BJ (cell line): ENCODE data around the gene STRN3. TPM values are rescaled to one million over a fixed set of nuclear protein-coding genes. Genes with fewer than 3 reads are reported as not detected.

ENCODE experiments used
- CTCF ChIA-PET: fragments of 350-600 bp; formaldehyde crosslinking; extraction: SDS; loops from one replicate; lab custom pipeline; 2021; ENCODE audit warnings: antibody characterized with exemption, inconsistent platforms; lab: Yijun Ruan, JAX
- POLR2A ChIA-PET: fragments of 300-600 bp; sonication (Branson Sonifier 250); formaldehyde crosslinking; extraction: SDS; loops from one replicate; lab custom pipeline; 2021; ENCODE audit warnings: antibody characterized with exemption; lab: Charles Lee
- DNase-seq: peaks from one replicate; pipeline ENCODE4 v3.0.0-alpha.2; 2011; ENCODE audit warnings: low read depth
- H3K27me3 ChIP-seq: 2 replicates; pipeline ENCODE4 v1.6.0; 2011; ENCODE audit warnings: low read length; ENCODE audit not compliant: control insufficient read depth, insufficient read depth
- H3K36me3 ChIP-seq: 2 replicates; pipeline ENCODE4 v1.5.1; 2011; ENCODE audit warnings: low read length; ENCODE audit not compliant: control insufficient read depth, insufficient read depth
- H3K4me3 ChIP-seq: 2 replicates; pipeline ENCODE4 v1.5.1; 2011; ENCODE audit warnings: low read depth, mild to moderate bottlenecking, control low read depth, low read length
- polyA plus RNA-seq: library from polyadenylated mRNA; depleted of rRNA; stranded (reverse); fragments of >200 nt; gene quantifications from 2 replicates; pipeline ENCODE4 v1.2.3, GENCODE V29; 2011
- TF ChIP-seq, protein P1 (sequence below): IDR thresholded peaks from 2 replicates; pipeline ENCODE4 v1.5.1; 2011; ENCODE audit warnings: low read depth, mild to moderate bottlenecking, control low read depth, inconsistent platforms, low read length, moderate library complexity; ENCODE audit not compliant: insufficient read depth

Gene STRN3
- polyA plus RNA-seq, 1 experiment, result 14.8 TPM

DNA sequence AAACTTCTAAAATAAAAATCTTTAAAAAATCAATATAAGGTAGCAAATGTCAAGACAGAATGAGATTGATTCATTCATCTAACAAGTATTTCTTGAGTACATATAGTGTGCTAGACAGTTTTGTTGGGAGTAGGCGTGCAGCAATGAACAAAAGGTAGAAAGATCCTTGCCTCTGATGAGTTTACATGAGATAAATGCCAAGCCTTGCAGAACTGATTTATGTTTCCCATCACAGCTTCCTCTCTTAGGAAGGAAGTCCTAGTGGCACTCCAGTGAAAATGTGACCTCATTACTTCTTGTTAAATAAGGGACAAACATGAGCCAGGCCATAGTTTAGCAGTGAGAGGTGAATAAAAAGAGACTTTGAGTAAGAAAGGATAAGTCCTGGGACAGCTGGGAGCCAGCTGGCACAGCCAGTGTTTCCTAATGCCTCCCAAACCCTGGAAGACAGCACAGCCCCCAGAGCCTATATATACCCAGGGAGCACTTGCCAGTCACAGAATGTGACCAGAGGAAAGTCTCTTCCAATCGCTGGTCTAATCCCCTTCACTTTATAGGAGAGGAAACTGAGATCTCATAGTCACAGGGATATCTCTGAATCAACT, 156.5 kb downstream of the STRN3 start:
- Histone ChIP-seq H3K36me3 (no peaks in the 10 kb centered on the region), H3K27me3 (peaks cover 15% of the 10 kb centered on the region), H3K4me3 (no peak overlapping the region)
- POLR2A ChIA-PET, result no interaction called here
- TF ChIP-seq, protein P1, sequence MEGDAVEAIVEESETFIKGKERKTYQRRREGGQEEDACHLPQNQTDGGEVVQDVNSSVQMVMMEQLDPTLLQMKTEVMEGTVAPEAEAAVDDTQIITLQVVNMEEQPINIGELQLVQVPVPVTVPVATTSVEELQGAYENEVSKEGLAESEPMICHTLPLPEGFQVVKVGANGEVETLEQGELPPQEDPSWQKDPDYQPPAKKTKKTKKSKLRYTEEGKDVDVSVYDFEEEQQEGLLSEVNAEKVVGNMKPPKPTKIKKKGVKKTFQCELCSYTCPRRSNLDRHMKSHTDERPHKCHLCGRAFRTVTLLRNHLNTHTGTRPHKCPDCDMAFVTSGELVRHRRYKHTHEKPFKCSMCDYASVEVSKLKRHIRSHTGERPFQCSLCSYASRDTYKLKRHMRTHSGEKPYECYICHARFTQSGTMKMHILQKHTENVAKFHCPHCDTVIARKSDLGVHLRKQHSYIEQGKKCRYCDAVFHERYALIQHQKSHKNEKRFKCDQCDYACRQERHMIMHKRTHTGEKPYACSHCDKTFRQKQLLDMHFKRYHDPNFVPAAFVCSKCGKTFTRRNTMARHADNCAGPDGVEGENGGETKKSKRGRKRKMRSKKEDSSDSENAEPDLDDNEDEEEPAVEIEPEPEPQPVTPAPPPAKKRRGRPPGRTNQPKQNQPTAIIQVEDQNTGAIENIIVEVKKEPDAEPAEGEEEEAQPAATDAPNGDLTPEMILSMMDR, result no peak
- CTCF ChIA-PET, result no interaction called here
- DNase-seq, result no peak

DNA sequence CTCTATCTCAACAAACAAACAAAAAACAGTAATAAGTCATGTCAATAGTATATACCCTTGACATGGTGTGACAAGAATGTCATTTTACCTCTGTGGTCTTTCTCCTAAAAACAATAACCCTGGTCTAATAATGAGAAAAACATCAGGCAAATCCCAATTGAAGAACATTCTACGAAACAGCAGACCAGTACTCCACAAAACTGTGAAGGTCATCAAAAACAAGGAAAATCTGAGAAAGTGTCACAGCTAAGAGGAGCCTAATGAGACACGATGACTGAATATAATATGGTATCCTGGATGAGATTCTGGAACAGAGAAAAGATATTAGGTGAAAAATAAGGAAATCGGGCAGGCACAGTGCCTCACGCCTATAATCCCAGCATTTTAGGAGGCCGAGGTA, 157.4 kb downstream of the STRN3 start:
- ChIA-PET CTCF (interaction anchor here (0.7 kb wide), 1 partner anchor 65 kb away, joined by 3 read pairs; no protein-coding TSS in a partner anchor), POLR2A (no interaction called here)
- TF ChIP-seq, protein P1, result no peak
- H3K36me3 ChIP-seq, result no peaks in the 10 kb centered on the region
- H3K4me3 ChIP-seq, result no peak overlapping the region
- no peak for DNase-seq
- peaks cover 9% of the 10 kb centered on the region for H3K27me3 ChIP-seq

DNA sequence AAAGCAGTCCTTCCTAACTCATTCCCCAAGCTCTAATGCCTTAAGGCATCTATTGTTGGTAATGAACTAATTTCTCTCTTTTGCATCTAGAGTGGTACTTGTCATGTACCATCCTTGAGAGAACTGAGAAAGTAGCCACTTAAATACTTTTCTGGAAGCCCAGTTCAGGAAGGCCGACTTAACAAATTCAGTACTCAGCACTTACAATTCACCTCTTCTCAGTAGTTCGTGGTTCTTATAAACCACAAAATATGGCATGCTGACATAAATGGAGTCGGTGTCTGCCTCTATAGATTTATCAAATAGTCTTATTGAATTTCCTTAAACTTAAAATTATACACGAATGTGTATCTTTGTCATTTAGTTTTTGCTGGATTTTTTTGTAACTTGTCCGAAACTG, 161.2 kb downstream of the STRN3 start:
- Histone ChIP-seq H3K27me3 (peaks cover 6% of the 10 kb centered on the region), H3K36me3 (no peaks in the 10 kb centered on the region), H3K4me3 (no peak overlapping the region)
- no peak for DNase-seq
- TF ChIP-seq, protein P1, result no peak
- CTCF ChIA-PET, result no interaction called here
- POLR2A ChIA-PET, result no interaction called here

DNA sequence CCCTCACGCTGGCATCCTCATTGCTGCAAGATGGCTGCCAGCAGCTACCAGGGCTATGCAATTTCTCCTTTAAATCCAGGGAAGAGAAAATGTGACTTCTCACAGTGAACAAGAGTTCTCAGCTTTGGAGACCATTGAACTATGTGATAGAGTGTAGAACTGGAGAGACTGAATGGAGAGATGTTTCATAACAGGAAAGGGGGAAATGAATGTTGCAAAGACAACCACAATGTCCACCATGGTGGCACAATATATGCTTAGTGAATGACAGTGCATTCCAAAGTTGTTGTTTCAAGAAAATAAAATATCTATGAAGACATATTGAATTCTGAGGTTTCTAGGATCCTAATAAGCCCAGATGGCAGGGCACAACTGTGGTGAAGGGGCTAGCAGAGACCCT, 165.0 kb downstream of the STRN3 start:
- TF ChIP-seq, protein P1, result no peak
- POLR2A ChIA-PET, result no interaction called here
- DNase-seq, result no peak
- no peak overlapping the region for H3K4me3 ChIP-seq
- CTCF ChIA-PET, result no interaction called here
- no peaks in the 10 kb centered on the region for H3K36me3 ChIP-seq
- peaks cover 6% of the 10 kb centered on the region for H3K27me3 ChIP-seq

DNA sequence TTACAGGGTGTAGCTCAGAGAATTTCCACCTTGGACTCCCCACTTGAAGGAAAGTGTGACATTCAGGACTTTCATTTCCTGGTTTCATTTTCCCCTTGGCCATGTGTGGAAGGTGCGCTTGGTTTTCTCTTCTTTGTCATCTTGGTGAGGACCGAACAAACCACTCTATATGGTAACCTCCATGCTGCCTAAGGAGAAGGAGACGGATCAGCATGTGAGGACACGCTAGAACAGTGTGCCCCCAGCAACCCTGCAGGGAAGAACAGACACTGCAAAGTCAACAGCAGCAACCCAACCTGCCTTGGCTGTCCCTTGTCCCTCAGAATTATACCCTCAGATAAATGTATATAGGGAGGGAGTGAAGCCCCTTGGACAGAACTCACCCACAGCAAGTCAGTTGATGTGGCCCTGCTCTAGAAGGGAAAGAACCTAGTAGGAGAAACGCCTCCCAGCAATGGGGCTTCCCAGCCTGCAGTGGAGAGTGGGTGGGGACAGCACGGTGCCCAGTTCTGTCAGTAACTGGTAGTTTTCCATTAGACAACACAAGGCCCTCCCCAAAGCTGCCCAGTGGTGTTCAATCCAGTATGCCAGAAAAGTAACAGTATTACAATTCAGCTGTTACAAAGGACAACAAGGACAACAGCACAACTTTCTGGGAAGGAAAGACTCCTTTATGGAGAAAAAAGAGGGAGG, 170.7 kb downstream of the STRN3 start:
- H3K36me3 ChIP-seq, result no peaks in the 10 kb centered on the region
- TF ChIP-seq, protein P1, result no peak
- no peak for DNase-seq
- no peak overlapping the region for H3K4me3 ChIP-seq
- H3K27me3 ChIP-seq, result 0 out of 2 replicates have a peak, but pooled peaks cover 4% of the 10 kb centered on the region
- ChIA-PET POLR2A (no interaction called here), CTCF (interaction anchor here (0.7 kb wide), 1 partner anchor 11 kb away, joined by 3 read pairs; no protein-coding TSS in a partner anchor)
